ENCODE data around the gene ACOX3. TPM values are rescaled to one million over a fixed set of nuclear protein-coding genes. Genes with fewer than 3 reads are reported as not detected.

Gene ACOX3
- polyA plus RNA-seq, 1 of the 3 experiments (the other 2 are of a cell fraction): 8.4 TPM

- Histone ChIP-seq H3K4me1 (ENCODE audit: control insufficient read depth in 1 of 2, insufficient read depth in 2 of 2, low read depth in 1 of 2, low read length in 1 of 2) (peaks cover 0 to 12% of the 10 kb centered on the region in 2 experiments; a peak in 1 of 4 replicates), H3K4me3 (ENCODE audit: low read depth in 2 of 2, low read length in 1 of 2) (no peak overlapping the region), H3K9me2 (no peaks in the 10 kb centered on the region), H3K36me3 (replicated peaks in 1 of 2; ENCODE audit: control insufficient read depth in 1 of 2, insufficient read depth in 2 of 2, low read length in 1 of 2) (no peaks in the 10 kb centered on the region), H4K20me1 (ENCODE audit: insufficient read depth) (no peaks in the 10 kb centered on the region), H3K27me3 (ENCODE audit: insufficient read depth) (no peaks in the 10 kb centered on the region), H3K79me2 (ENCODE audit: insufficient read depth) (no peaks in the 10 kb centered on the region), H3K9me3 (no peaks in the 10 kb centered on the region), H2AFZ (ENCODE audit: low read depth) (no peak overlapping the region), H3F3A (replicated peaks; ENCODE audit: insufficient read depth) (no peaks in the 10 kb centered on the region), H3K27ac (ENCODE audit: low read depth in 2 of 2, low read length in 1 of 2) (no peak overlapping the region), H3K4me2 (no peak overlapping the region), H3K9ac (no peak overlapping the region)
- TF ChIP-seq RFX5 (IDR thresholded peaks at IDR 0.05; ENCODE audit: low read length) (no peak), GATA2 (CRISPR knock-in tag; IDR thresholded peaks at IDR 0.05) (no peak), TAF1 (IDR thresholded peaks at IDR 0.05; ENCODE audit: borderline replicate concordance, low read depth, low read length) (no peak)
- TF ChIP-seq, protein P1, sequence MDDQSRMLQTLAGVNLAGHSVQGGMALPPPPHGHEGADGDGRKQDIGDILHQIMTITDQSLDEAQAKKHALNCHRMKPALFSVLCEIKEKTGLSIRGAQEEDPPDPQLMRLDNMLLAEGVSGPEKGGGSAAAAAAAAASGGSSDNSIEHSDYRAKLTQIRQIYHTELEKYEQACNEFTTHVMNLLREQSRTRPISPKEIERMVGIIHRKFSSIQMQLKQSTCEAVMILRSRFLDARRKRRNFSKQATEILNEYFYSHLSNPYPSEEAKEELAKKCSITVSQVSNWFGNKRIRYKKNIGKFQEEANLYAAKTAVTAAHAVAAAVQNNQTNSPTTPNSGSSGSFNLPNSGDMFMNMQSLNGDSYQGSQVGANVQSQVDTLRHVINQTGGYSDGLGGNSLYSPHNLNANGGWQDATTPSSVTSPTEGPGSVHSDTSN (IDR thresholded peaks at IDR 0.05): no peak
- no peak for DNase-seq
- ChIA-PET POLR2A (no interaction called here), CTCF (interaction anchor here (0.9 to 1.7 kb wide), 3 partner anchors 68 to 85 kb away, joined by 3 to 4 read pairs (median 3); no protein-coding TSS in a partner anchor)
- 88% methylated on average over 16 of the region's 28 CpGs for WGBS (ENCODE audit: low lambda C conversion rate)
These were observed 97.1 kb downstream of the ACOX3 start for GRCh38 chr4:8343262-8343966.

DNA sequence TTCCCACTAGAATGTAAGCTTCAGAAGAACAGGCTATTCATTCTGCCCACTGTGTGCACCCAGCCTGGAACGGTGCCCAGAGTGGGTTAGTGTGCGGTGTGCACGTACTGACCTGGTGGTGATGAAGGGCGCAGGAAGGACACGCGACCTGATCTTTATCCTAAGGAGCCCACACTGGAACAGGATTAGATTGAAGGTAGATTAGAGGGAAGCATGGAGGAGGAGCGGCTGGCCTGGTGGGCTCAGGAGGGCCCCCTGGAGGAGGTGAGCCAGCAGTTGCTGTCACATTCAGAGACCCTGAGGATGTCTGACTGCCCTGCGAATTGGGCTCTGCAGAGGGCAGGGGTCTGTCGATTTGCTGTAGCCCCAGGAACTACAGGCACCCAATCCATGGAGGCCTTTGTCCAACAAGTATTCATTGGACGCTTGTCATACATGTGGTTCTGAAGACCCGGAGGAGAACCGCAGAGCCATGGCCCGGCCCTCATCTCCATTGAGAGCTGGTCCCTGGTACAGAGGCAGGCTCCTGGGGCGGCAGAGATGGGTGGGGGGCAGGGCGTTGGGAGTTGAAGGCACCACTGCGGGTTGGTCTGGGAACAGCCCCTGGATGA lies 97.8 kb downstream of the ACOX3 start:
- ChIA-PET POLR2A (no interaction called here), CTCF (interaction anchor here (0.6 to 1.7 kb wide), 5 partner anchors 9 to 82 kb away, joined by 3 to 4 read pairs (median 3); no protein-coding TSS in a partner anchor)
- WGBS (ENCODE audit: low lambda C conversion rate): 89% methylated on average over 12 of the region's 16 CpGs

More for the DNA sequence above, 97.8 kb downstream of the ACOX3 start:
- Histone ChIP-seq H3K36me3 (replicated peaks in 1 of 2; ENCODE audit: control insufficient read depth in 1 of 2, insufficient read depth in 2 of 2, low read length in 1 of 2) (no peaks in the 10 kb centered on the region), H3K9ac (no peak overlapping the region), H2AFZ (ENCODE audit: low read depth) (no peak overlapping the region), H3K27me3 (ENCODE audit: insufficient read depth) (no peaks in the 10 kb centered on the region), H3K9me3 (no peaks in the 10 kb centered on the region), H3F3A (replicated peaks; ENCODE audit: insufficient read depth) (no peaks in the 10 kb centered on the region), H3K9me2 (no peaks in the 10 kb centered on the region), H3K79me2 (ENCODE audit: insufficient read depth) (no peaks in the 10 kb centered on the region), H3K4me3 (ENCODE audit: low read depth in 2 of 2, low read length in 1 of 2) (no peak overlapping the region), H3K4me1 (ENCODE audit: control insufficient read depth in 1 of 2, insufficient read depth in 2 of 2, low read depth in 1 of 2, low read length in 1 of 2) (peaks cover 0 to 12% of the 10 kb centered on the region in 2 experiments; a peak in 1 of 4 replicates), H3K4me2 (no peak overlapping the region), H4K20me1 (ENCODE audit: insufficient read depth) (no peaks in the 10 kb centered on the region), H3K27ac (ENCODE audit: low read depth in 2 of 2, low read length in 1 of 2) (no peak overlapping the region)
- TF ChIP-seq, protein P2, sequence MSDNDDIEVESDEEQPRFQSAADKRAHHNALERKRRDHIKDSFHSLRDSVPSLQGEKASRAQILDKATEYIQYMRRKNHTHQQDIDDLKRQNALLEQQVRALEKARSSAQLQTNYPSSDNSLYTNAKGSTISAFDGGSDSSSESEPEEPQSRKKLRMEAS (IDR thresholded peaks at IDR 0.05; ENCODE audit: low read depth): no peak
- 0 out of 2 replicates have a peak, but pooled peaks have one; percentile 19 for TF ChIP-seq GATA2 (CRISPR knock-in tag; IDR thresholded peaks at IDR 0.05)
- no peak for TF ChIP-seq JUND (IDR thresholded peaks at IDR 0.05)
- no peak for TF ChIP-seq FOSL2 (IDR thresholded peaks at IDR 0.05; ENCODE audit: borderline replicate concordance, low read depth)
- no peak for TF ChIP-seq RAD21 (IDR thresholded peaks at IDR 0.05; ENCODE audit: low read length)
- no peak for TF ChIP-seq MEF2A (IDR thresholded peaks at IDR 0.05; ENCODE audit: borderline replicate concordance, low read depth)
- TF ChIP-seq, protein P3, sequence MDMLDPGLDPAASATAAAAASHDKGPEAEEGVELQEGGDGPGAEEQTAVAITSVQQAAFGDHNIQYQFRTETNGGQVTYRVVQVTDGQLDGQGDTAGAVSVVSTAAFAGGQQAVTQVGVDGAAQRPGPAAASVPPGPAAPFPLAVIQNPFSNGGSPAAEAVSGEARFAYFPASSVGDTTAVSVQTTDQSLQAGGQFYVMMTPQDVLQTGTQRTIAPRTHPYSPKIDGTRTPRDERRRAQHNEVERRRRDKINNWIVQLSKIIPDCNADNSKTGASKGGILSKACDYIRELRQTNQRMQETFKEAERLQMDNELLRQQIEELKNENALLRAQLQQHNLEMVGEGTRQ (IDR thresholded peaks at IDR 0.05; ENCODE audit: borderline replicate concordance, low read depth, low read length): no peak
- TF ChIP-seq SMC3 (IDR thresholded peaks at IDR 0.05; ENCODE audit: low read depth, low read length): peak; percentile 16; the same call in 1 of the 2 replicates
- TF ChIP-seq FOXM1 (IDR thresholded peaks at IDR 0.05; ENCODE audit: low read depth): no peak
- no peak for TF ChIP-seq EZH2phosphoT487 (IDR thresholded peaks at IDR 0.05; ENCODE audit: borderline replicate concordance, low read depth)
- TF ChIP-seq, protein P4, sequence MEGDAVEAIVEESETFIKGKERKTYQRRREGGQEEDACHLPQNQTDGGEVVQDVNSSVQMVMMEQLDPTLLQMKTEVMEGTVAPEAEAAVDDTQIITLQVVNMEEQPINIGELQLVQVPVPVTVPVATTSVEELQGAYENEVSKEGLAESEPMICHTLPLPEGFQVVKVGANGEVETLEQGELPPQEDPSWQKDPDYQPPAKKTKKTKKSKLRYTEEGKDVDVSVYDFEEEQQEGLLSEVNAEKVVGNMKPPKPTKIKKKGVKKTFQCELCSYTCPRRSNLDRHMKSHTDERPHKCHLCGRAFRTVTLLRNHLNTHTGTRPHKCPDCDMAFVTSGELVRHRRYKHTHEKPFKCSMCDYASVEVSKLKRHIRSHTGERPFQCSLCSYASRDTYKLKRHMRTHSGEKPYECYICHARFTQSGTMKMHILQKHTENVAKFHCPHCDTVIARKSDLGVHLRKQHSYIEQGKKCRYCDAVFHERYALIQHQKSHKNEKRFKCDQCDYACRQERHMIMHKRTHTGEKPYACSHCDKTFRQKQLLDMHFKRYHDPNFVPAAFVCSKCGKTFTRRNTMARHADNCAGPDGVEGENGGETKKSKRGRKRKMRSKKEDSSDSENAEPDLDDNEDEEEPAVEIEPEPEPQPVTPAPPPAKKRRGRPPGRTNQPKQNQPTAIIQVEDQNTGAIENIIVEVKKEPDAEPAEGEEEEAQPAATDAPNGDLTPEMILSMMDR (IDR thresholded peaks at IDR 0.05): peak; percentile 35
- TF ChIP-seq, protein P1 (IDR thresholded peaks at IDR 0.05): no peak
- DNase-seq: peak; percentile 60
